IMR-90 (cell line): ENCODE results near the gene CWC22. TPM values are rescaled to one million over a fixed set of nuclear protein-coding genes. Genes with fewer than 3 reads are reported as not detected.

Experiments used
- ATAC-seq: fragments of 200-7000 bp; cut with Tn5 transposase; 2 replicates; pipeline ENCODE4 v1.9.1; 2020; ENCODE audit warnings: low read depth, mild to moderate bottlenecking, moderate library complexity
- BruUV-seq: library from RNA; stranded (reverse); fragments of 400-500 nt; replicated peaks from 2 replicates; lab custom pipeline; 2021; lab: Mats Ljungman, UMichigan
- CTCF ChIA-PET: fragments of 300-600 bp; formaldehyde crosslinking; extraction: SDS; loops from one replicate; lab custom pipeline; 2021; ENCODE audit warnings: antibody characterized with exemption; lab: Yijun Ruan, JAX
- POLR2A ChIA-PET: fragments of 300-600 bp; sonication (Branson Sonifier 250); formaldehyde crosslinking; loops from one replicate; lab custom pipeline; 2022; ENCODE audit warnings: antibody characterized with exemption; ENCODE audit not compliant: unreplicated experiment; lab: Charles Lee
- DNase-seq: peaks from one replicate; pipeline ENCODE4 v3.0.0; 2013
- H2AFZ ChIP-seq: replicated peaks from 2 replicates; pipeline ENCODE3; 2013; ENCODE audit warnings: low read length, mild to moderate bottlenecking; ENCODE audit not compliant: poor library complexity
- H2AK5ac ChIP-seq: 2 replicates; pipeline ENCODE4 v1.6.1; 2013; ENCODE audit warnings: low read depth, low read length, inconsistent platforms
- H2AK9ac ChIP-seq: replicated peaks from 2 replicates; pipeline ENCODE3; 2013; ENCODE audit warnings: mild to moderate bottlenecking, low read depth, low read length, moderate library complexity; ENCODE audit not compliant: poor library complexity
- H2BK120ac ChIP-seq: 2 replicates; pipeline ENCODE4 v1.6.1; 2013; ENCODE audit warnings: low read depth, low read length, inconsistent platforms
- H2BK15ac ChIP-seq: 3 replicates; pipeline ENCODE4 v1.6.1; 2013; ENCODE audit warnings: low read depth, low read length, inconsistent platforms
- H2BK20ac ChIP-seq: 2 replicates; pipeline ENCODE4 v1.6.1; 2013; ENCODE audit warnings: low read depth, mild to moderate bottlenecking, inconsistent platforms, low read length, moderate library complexity
- H2BK5ac ChIP-seq: 2 replicates; pipeline ENCODE4 v1.6.1; 2013; ENCODE audit warnings: mild to moderate bottlenecking, low read depth, low read length, inconsistent platforms; ENCODE audit not compliant: poor library complexity, severe bottlenecking
- H3K14ac ChIP-seq: replicated peaks from 2 replicates; pipeline ENCODE4 v1.6.1; 2013; ENCODE audit warnings: low read depth, low read length, inconsistent platforms
- H3K18ac ChIP-seq: 2 replicates; pipeline ENCODE4 v1.6.1; 2013; ENCODE audit warnings: low read depth, low read length, control low read depth
- H3K23ac ChIP-seq: 2 replicates; pipeline ENCODE4 v1.6.1; 2013; ENCODE audit warnings: low read depth, low read length, inconsistent platforms
- H3K27ac ChIP-seq: 2 replicates; pipeline ENCODE4 v1.5.1; 2013; ENCODE audit warnings: mild to moderate bottlenecking, control low read depth, low read length; ENCODE audit not compliant: insufficient read depth
- H3K27me3 ChIP-seq: 2 replicates; pipeline ENCODE4 v1.6.1; 2013; ENCODE audit warnings: low read length; ENCODE audit not compliant: control insufficient read depth, insufficient read depth
- H3K36me3 ChIP-seq: 2 replicates; pipeline ENCODE4 v1.6.1; 2013; ENCODE audit warnings: low read length, mixed read lengths; ENCODE audit not compliant: control insufficient read depth, insufficient read depth
- H3K4ac ChIP-seq: 2 replicates; pipeline ENCODE4 v1.6.1; 2013; ENCODE audit warnings: low read depth, low read length, inconsistent platforms
- H3K4me1 ChIP-seq: 2 replicates; pipeline ENCODE4 v1.6.1; 2013; ENCODE audit warnings: low read length, mixed read lengths; ENCODE audit not compliant: control insufficient read depth, insufficient read depth
- H3K4me2 ChIP-seq: 2 replicates; pipeline ENCODE4 v1.6.1; 2013; ENCODE audit warnings: low read depth, mild to moderate bottlenecking, control low read depth, low read length, moderate library complexity
- H3K4me3 ChIP-seq: 2 replicates; pipeline ENCODE4 v1.5.1; 2013; ENCODE audit warnings: low read depth, mild to moderate bottlenecking, control low read depth, low read length, moderate library complexity; ENCODE audit not compliant: insufficient read depth
- H3K56ac ChIP-seq: 2 replicates; pipeline ENCODE4 v1.6.1; 2013; ENCODE audit warnings: low read length, inconsistent platforms; ENCODE audit not compliant: insufficient read depth; ENCODE audit errors: extremely low read depth
- H3K79me1 ChIP-seq, 2 experiments: 2 replicates each; pipeline ENCODE4 v1.6.1; 2013; ENCODE audit warnings: low read length in 2 of 2, inconsistent platforms in 1 of 2, low read depth in 1 of 2
- H3K9ac ChIP-seq: 2 replicates; pipeline ENCODE4 v1.6.1; 2013; ENCODE audit warnings: low read depth, low read length, control low read depth
- H3K9me1 ChIP-seq: 2 replicates; pipeline ENCODE4 v1.6.1; 2013; ENCODE audit warnings: low read length, inconsistent platforms; ENCODE audit not compliant: insufficient read depth
- H3K9me3 ChIP-seq: 2 replicates; pipeline ENCODE4 v1.6.1; 2013; ENCODE audit warnings: low read length; ENCODE audit not compliant: control insufficient read depth, insufficient read depth
- H4K20me1 ChIP-seq: 2 replicates; pipeline ENCODE4 v1.6.1; 2013; ENCODE audit warnings: low read length, inconsistent platforms; ENCODE audit not compliant: insufficient read depth
- H4K5ac ChIP-seq: 2 replicates; pipeline ENCODE4 v1.6.1; 2013; ENCODE audit warnings: mild to moderate bottlenecking, low read depth, low read length, control low read depth
- H4K8ac ChIP-seq, 2 experiments: 2 replicates each; pipeline ENCODE4 v1.6.1; 2013; ENCODE audit warnings: low read depth in 2 of 2, low read length in 2 of 2, control low read depth in 1 of 2, inconsistent platforms in 1 of 2
- H4K91ac ChIP-seq: 2 replicates; pipeline ENCODE4 v1.6.1; 2013; ENCODE audit warnings: low read depth, low read length, inconsistent platforms; ENCODE audit not compliant: insufficient read depth
- CEBPB ChIP-seq: IDR thresholded peaks from 2 replicates; pipeline ENCODE4 v1.6.1; 2012; ENCODE audit warnings: low read depth, low read length, improper control_type of control experiment
- FOS ChIP-seq: fragments of 150-350 bp; IDR thresholded peaks from 2 replicates; pipeline ENCODE4 v1.6.1; 2016; ENCODE audit warnings: low read depth, low read length
- MAFK ChIP-seq: IDR thresholded peaks from 2 replicates; pipeline ENCODE4 v1.6.1; 2012; ENCODE audit warnings: low read depth, low read length, improper control_type of control experiment
- MAZ ChIP-seq: IDR thresholded peaks from 2 replicates; pipeline ENCODE4 v1.6.1; 2012; ENCODE audit warnings: low read depth, mild to moderate bottlenecking, low read length, improper control_type of control experiment, moderate library complexity, borderline replicate concordance
- NFE2L2 ChIP-seq: fragments of 150-350 bp; IDR thresholded peaks from 2 replicates; pipeline ENCODE4 v1.6.1; 2016; ENCODE audit warnings: low read depth, mild to moderate bottlenecking, low read length
- POLR2A ChIP-seq: IDR thresholded peaks from 2 replicates; pipeline ENCODE4 v1.6.1; 2012; ENCODE audit warnings: mild to moderate bottlenecking, low read depth, low read length
- RCOR1 ChIP-seq: IDR thresholded peaks from 2 replicates; pipeline ENCODE4 v1.6.1; 2012; ENCODE audit warnings: mild to moderate bottlenecking, low read length, improper control_type of control experiment; ENCODE audit not compliant: insufficient replicate concordance
- SMC3 ChIP-seq: fragments of 150-350 bp; IDR thresholded peaks from 2 replicates; pipeline ENCODE4 v1.6.1; 2016; ENCODE audit warnings: low read depth, mild to moderate bottlenecking, antibody characterized with exemption, low read length, moderate library complexity
- WGBS, 2 experiments: methylation state at CpG; one replicate each; pipeline versions ENCODE4 v1.1.5 to v1.1.7; 2013; ENCODE audit warnings: missing lambda C conversion rate in 2 of 2; ENCODE audit not compliant: insufficient read length in 1 of 2; ENCODE audit errors: extremely low coverage in 2 of 2; 5-methylcytosine and 5-hydroxymethylcytosine counted together
- dilution Hi-C: fragments of 300-500 bp; cut with HindIII; formaldehyde crosslinking; loops from one replicate; pipeline ENCODE4 v1.14.3; 2018; ENCODE audit warnings: low sequenced_read_pairs; ENCODE audit not compliant: unreplicated experiment
- in situ Hi-C: fragments of 300-500 bp; cut with MboI; formaldehyde crosslinking; loops from 3 replicates; pipeline ENCODE4 v1.14.3; 2019; ENCODE audit warnings: low sequenced_read_pairs, inconsistent platforms, mixed read lengths
- intact Hi-C: fragments of 100-400 bp; cut with micrococcal nuclease; formaldehyde crosslinking; loops from 2 replicates; pipeline ENCODE4 v1.10.0; 2022
- polyA plus RNA-seq, 3 experiments: library from polyadenylated mRNA; depleted of rRNA; stranded (reverse); fragments of >200 nt; gene quantifications; 2 replicates each; pipeline ENCODE4 v1.2.3, GENCODE V29; 2012; ENCODE audit warnings: low replicate concordance in 1 of 3
- total RNA-seq: library from RNA; depleted of rRNA; stranded (reverse); fragments of >200 nt; gene quantifications from 2 replicates; pipeline ENCODE4 v1.2.3, GENCODE V29; 2012
- TF ChIP-seq, protein P1 (sequence below): fragments of 150-350 bp; IDR thresholded peaks from 2 replicates; pipeline ENCODE4 v1.6.1; 2017; ENCODE audit warnings: mild to moderate bottlenecking, antibody characterized with exemption, low read length, low read depth
- TF ChIP-seq, protein P2 (sequence below): fragments of 150-350 bp; IDR thresholded peaks from 2 replicates; pipeline ENCODE4 v1.6.1; 2016; ENCODE audit warnings: low read depth, mild to moderate bottlenecking, low read length, moderate library complexity, borderline replicate concordance
- TF ChIP-seq, protein P3 (sequence below): conservative IDR thresholded peaks from 2 replicates; pipeline ENCODE4 v1.5.1; 2012; ENCODE audit warnings: mild to moderate bottlenecking, low read depth, low read length, improper control_type of control experiment

CWC22 gene
- total and polyA plus RNA-seq, 2 of the 4 experiments (the other 2 are of a cell fraction) = 4.5 to 17.9 TPM

DNA sequence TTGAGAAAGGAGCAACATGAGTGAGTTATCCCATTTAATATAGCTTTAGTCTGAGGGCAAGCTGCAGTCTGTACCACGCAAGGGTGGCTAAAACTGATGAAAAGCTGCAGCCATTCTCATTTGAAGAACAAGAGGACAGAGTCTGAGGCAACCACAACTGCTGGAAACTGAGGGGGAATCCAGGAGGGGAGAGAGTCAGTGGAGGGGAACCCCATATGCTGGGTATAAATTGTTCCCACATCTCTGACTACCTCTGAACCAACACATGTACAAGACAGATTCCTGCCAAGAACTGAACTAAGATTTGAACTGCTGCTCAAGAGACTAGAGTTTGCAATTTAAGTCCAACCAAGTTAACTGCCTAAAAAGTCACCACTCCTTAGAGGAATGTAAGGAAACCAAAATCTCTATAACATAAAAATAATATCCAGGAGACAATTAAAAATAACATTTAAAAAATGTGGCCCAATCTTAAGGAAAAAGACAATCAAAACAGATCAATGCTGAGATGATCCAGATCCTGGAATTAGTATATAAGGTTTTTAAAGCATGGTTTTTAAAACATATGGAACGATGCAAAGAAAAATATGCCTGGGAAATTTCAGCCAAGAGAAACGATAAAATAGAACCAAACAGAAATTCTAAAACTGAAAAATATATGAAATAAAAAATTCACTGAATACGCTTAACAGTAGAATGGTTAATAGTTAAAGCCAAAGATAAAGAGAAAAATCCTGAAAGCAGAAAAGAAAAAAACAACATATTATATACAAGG lies 11.2 kb downstream of the CWC22 start:
- no peak overlapping the region for H2AK5ac ChIP-seq
- H4K20me1 ChIP-seq = peaks cover 10% of the 10 kb centered on the region; the same call in 1 of the 2 replicates
- H3K27ac ChIP-seq = no peak overlapping the region
- no peak overlapping the region for H2BK20ac ChIP-seq
- CTCF ChIA-PET = no interaction called here
- TF ChIP-seq, protein P1, sequence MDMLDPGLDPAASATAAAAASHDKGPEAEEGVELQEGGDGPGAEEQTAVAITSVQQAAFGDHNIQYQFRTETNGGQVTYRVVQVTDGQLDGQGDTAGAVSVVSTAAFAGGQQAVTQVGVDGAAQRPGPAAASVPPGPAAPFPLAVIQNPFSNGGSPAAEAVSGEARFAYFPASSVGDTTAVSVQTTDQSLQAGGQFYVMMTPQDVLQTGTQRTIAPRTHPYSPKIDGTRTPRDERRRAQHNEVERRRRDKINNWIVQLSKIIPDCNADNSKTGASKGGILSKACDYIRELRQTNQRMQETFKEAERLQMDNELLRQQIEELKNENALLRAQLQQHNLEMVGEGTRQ = no peak
- TF ChIP-seq CEBPB = no peak
- TF ChIP-seq NFE2L2 = no peak
- no peak for TF ChIP-seq RCOR1
- TF ChIP-seq, protein P2, sequence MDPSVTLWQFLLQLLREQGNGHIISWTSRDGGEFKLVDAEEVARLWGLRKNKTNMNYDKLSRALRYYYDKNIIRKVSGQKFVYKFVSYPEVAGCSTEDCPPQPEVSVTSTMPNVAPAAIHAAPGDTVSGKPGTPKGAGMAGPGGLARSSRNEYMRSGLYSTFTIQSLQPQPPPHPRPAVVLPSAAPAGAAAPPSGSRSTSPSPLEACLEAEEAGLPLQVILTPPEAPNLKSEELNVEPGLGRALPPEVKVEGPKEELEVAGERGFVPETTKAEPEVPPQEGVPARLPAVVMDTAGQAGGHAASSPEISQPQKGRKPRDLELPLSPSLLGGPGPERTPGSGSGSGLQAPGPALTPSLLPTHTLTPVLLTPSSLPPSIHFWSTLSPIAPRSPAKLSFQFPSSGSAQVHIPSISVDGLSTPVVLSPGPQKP = no peak
- no peak for TF ChIP-seq FOS
- TF ChIP-seq MAZ = no peak
- TF ChIP-seq MAFK = no peak
- TF ChIP-seq, protein P3, sequence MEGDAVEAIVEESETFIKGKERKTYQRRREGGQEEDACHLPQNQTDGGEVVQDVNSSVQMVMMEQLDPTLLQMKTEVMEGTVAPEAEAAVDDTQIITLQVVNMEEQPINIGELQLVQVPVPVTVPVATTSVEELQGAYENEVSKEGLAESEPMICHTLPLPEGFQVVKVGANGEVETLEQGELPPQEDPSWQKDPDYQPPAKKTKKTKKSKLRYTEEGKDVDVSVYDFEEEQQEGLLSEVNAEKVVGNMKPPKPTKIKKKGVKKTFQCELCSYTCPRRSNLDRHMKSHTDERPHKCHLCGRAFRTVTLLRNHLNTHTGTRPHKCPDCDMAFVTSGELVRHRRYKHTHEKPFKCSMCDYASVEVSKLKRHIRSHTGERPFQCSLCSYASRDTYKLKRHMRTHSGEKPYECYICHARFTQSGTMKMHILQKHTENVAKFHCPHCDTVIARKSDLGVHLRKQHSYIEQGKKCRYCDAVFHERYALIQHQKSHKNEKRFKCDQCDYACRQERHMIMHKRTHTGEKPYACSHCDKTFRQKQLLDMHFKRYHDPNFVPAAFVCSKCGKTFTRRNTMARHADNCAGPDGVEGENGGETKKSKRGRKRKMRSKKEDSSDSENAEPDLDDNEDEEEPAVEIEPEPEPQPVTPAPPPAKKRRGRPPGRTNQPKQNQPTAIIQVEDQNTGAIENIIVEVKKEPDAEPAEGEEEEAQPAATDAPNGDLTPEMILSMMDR = no peak
- TF ChIP-seq POLR2A = no peak
- no peak for TF ChIP-seq SMC3
- H3K27me3 ChIP-seq = no peaks in the 10 kb centered on the region
- DNase-seq (no peak), ATAC-seq (no peak)
- no peak overlapping the region for H3K23ac ChIP-seq
- H3K4me2 ChIP-seq = no peak overlapping the region
- H2BK5ac ChIP-seq = no peak overlapping the region
- no peak overlapping the region for H3K9ac ChIP-seq
- H3K4me3 ChIP-seq = no peak overlapping the region
- peaks cover 22 to 24% of the 10 kb centered on the region in 2 experiments for H3K79me1 ChIP-seq
- H4K91ac ChIP-seq = no peak overlapping the region
- BruUV-seq = no TSS peak
- in situ Hi-C loops (no loop called here), dilution Hi-C loops (no loop called here), intact Hi-C loops (no loop called here)
- no peak overlapping the region for H4K5ac ChIP-seq
- H2AK9ac ChIP-seq = no peak overlapping the region
- no peak overlapping the region for H2AFZ ChIP-seq
- H2BK15ac ChIP-seq = no peak overlapping the region
- H4K8ac ChIP-seq = no peak overlapping the region
- POLR2A ChIA-PET = no interaction called here
- H3K18ac ChIP-seq = no peak overlapping the region
- WGBS, 2 experiments = no CpG with 5 or more reads among the region's 4 CpGs
- H3K14ac ChIP-seq = no peak overlapping the region
- peaks cover 3% of the 10 kb centered on the region; the same call in 1 of the 2 replicates for H3K9me1 ChIP-seq
- no peaks in the 10 kb centered on the region for H3K4me1 ChIP-seq
- H3K36me3 ChIP-seq = peaks cover 8% of the 10 kb centered on the region
- no peak overlapping the region for H3K56ac ChIP-seq
- H2BK120ac ChIP-seq = no peak overlapping the region
- H3K4ac ChIP-seq = no peak overlapping the region
- H3K9me3 ChIP-seq = no peaks in the 10 kb centered on the region
